ENCODE measurements around the gene DOCK2. TPM values are rescaled to one million over a fixed set of nuclear protein-coding genes. Genes with fewer than 3 reads are reported as not detected.

DOCK2 gene
- total RNA-seq, 1 experiment from 2014 or later, result 0.20 TPM

GRCh38 chr5:170097934-170098333 lies 460.9 kb downstream of the DOCK2 start:
- H3K9me3 ChIP-seq (replicated peaks), result no peaks in the 10 kb centered on the region
- H3K4me1 ChIP-seq, result no peaks in the 10 kb centered on the region
- no peak overlapping the region for H3K4me3 ChIP-seq
- peaks cover 7% of the 10 kb centered on the region for H3K27me3 ChIP-seq
- no peak for DNase-seq
- H3K27ac ChIP-seq, result no peak overlapping the region
- no peaks in the 10 kb centered on the region for H3K36me3 ChIP-seq

GRCh38 chr5:170100066-170100943 lies 463.2 kb downstream of the DOCK2 start:
- Histone ChIP-seq H3K4me3 (no peak overlapping the region), H3K4me1 (no peaks in the 10 kb centered on the region), H3K27me3 (peaks cover 11% of the 10 kb centered on the region), H3K36me3 (no peaks in the 10 kb centered on the region), H3K27ac (no peak overlapping the region), H3K9me3 (replicated peaks) (no peaks in the 10 kb centered on the region)
- peak; percentile 59 to 75 for DNase-seq

GRCh38 chr5:170103447-170103846 lies 466.4 kb downstream of the DOCK2 start:
- Histone ChIP-seq H3K9me3 (replicated peaks) (no peaks in the 10 kb centered on the region), H3K4me3 (no peak overlapping the region), H3K27ac (no peak overlapping the region), H3K4me1 (no peaks in the 10 kb centered on the region), H3K36me3 (no peaks in the 10 kb centered on the region), H3K27me3 (peaks cover 11% of the 10 kb centered on the region)
- DNase-seq, result no peak

GRCh38 chr5:170104299-170104698 lies 467.2 kb downstream of the DOCK2 start:
- Histone ChIP-seq H3K27ac (no peak overlapping the region), H3K4me3 (no peak overlapping the region), H3K9me3 (replicated peaks) (no peaks in the 10 kb centered on the region), H3K4me1 (no peaks in the 10 kb centered on the region), H3K27me3 (peaks cover 13% of the 10 kb centered on the region), H3K36me3 (no peaks in the 10 kb centered on the region)
- DNase-seq, result no peak

GRCh38 chr5:170104710-170105109 lies 467.6 kb downstream of the DOCK2 start:
- H3K36me3 ChIP-seq, result no peaks in the 10 kb centered on the region
- no peak overlapping the region for H3K27ac ChIP-seq
- no peak for DNase-seq
- no peaks in the 10 kb centered on the region for H3K4me1 ChIP-seq
- peaks cover 13% of the 10 kb centered on the region for H3K27me3 ChIP-seq
- no peak overlapping the region for H3K4me3 ChIP-seq
- no peaks in the 10 kb centered on the region for H3K9me3 ChIP-seq (replicated peaks)

GRCh38 chr5:170105642-170106611 lies 468.9 kb downstream of the DOCK2 start, which contains the start of gene FOXI1:
FOXI1 (plus strand) TSS chr5:170105897; CDS start chr5:170105958, 61 bp downstream.
- Histone ChIP-seq H3K4me1 (no peaks in the 10 kb centered on the region), H3K27me3 (peaks cover 9% of the 10 kb centered on the region), H3K4me3 (no peak within 1 kb of the TSS), H3K27ac (no peak within 1 kb of the TSS), H3K36me3 (no peaks in the 10 kb centered on the region), H3K9me3 (replicated peaks) (no peaks in the 10 kb centered on the region)
- DNase-seq, result no peak

- H3K36me3 ChIP-seq, result no peaks in the 10 kb centered on the region
- no peak overlapping the region for H3K27ac ChIP-seq
- no peak for DNase-seq
- no peaks in the 10 kb centered on the region for H3K4me1 ChIP-seq
- peaks cover 7% of the 10 kb centered on the region; the same call in 1 of the 2 replicates for H3K27me3 ChIP-seq
- H3K4me3 ChIP-seq, result no peak overlapping the region
- H3K9me3 ChIP-seq (replicated peaks), result no peaks in the 10 kb centered on the region
These were observed 470.6 kb downstream of the DOCK2 start for GRCh38 chr5:170107674-170108073.

- no peak for DNase-seq
- Histone ChIP-seq H3K27ac (no peak overlapping the region), H3K36me3 (no peaks in the 10 kb centered on the region)
These were observed 471.3 kb downstream of the DOCK2 start for GRCh38 chr5:170108266-170108785.

GRCh38 chr5:170109059-170110031 lies 472.3 kb downstream of the DOCK2 start:
- no peak for DNase-seq
- Histone ChIP-seq H3K27me3 (0 out of 2 replicates have a peak, but pooled peaks cover 2% of the 10 kb centered on the region), H3K4me1 (no peaks in the 10 kb centered on the region), H3K9me3 (replicated peaks) (no peaks in the 10 kb centered on the region), H3K27ac (no peak overlapping the region), H3K4me3 (no peak overlapping the region), H3K36me3 (no peaks in the 10 kb centered on the region)

More at GRCh38 chr5:170108266-170108785, 471.3 kb downstream of the DOCK2 start:
- Histone ChIP-seq H3K27me3 (0 out of 2 replicates have a peak, but pooled peaks cover 2% of the 10 kb centered on the region), H3K9me3 (replicated peaks) (no peaks in the 10 kb centered on the region), H3K4me1 (no peaks in the 10 kb centered on the region), H3K4me3 (no peak overlapping the region)

GRCh38 chr5:170110403-170111087 lies 473.5 kb downstream of the DOCK2 start:
- no peak for DNase-seq
- Histone ChIP-seq H3K27me3 (peaks cover 2% of the 10 kb centered on the region; the same call in 1 of the 2 replicates), H3K9me3 (replicated peaks) (no peaks in the 10 kb centered on the region), H3K36me3 (no peaks in the 10 kb centered on the region), H3K4me3 (no peak overlapping the region), H3K4me1 (no peaks in the 10 kb centered on the region), H3K27ac (no peak overlapping the region)

- DNase-seq, result no peak
- no peaks in the 10 kb centered on the region for H3K4me1 ChIP-seq
- H3K36me3 ChIP-seq, result no peaks in the 10 kb centered on the region
- H3K27ac ChIP-seq, result no peak overlapping the region
- H3K9me3 ChIP-seq (replicated peaks), result no peaks in the 10 kb centered on the region
- H3K27me3 ChIP-seq, result peaks cover 2% of the 10 kb centered on the region; the same call in 1 of the 2 replicates
- no peak overlapping the region for H3K4me3 ChIP-seq
These were observed 474.2 kb downstream of the DOCK2 start for GRCh38 chr5:170111088-170111785.

- no peaks in the 10 kb centered on the region for H3K9me3 ChIP-seq (replicated peaks)
- H3K27me3 ChIP-seq, result peaks cover 2% of the 10 kb centered on the region; the same call in 1 of the 2 replicates
- H3K4me1 ChIP-seq, result no peaks in the 10 kb centered on the region
- no peaks in the 10 kb centered on the region for H3K36me3 ChIP-seq
- H3K27ac ChIP-seq, result no peak overlapping the region
- no peak for DNase-seq
- H3K4me3 ChIP-seq, result no peak overlapping the region
These were observed 475.9 kb downstream of the DOCK2 start for GRCh38 chr5:170112876-170113521.

Measured in SJCRH30 (cell line).